Stomach (tissue), 9 donors: ENCODE measurements around the gene SPAG17. TPM values are rescaled to one million over a fixed set of nuclear protein-coding genes. Genes with fewer than 3 reads are reported as not detected.
A peak's percentile ranks its signal among the peaks of the same experiment; 100 is the strongest.

Experiments used
- DNase-seq, 2 donors: peaks; one replicate each; pipeline versions ENCODE4 v3.0.0 to v3.0.0-alpha.2; 2013 to 2019
- H3K27ac ChIP-seq, 5 donors: fragments of 200-600 bp in 4 of 5; sonication (generic) in 4 of 5; one replicate each; pipeline ENCODE4 v1.5.1; 2013 to 2019; ENCODE audit warnings: mild to moderate bottlenecking in 1 of 5, moderate library complexity in 1 of 5
- H3K27me3 ChIP-seq, 3 donors: fragments of 200-600 bp; sonication (generic); one replicate each; pipeline ENCODE4 v1.5.1; 2017 to 2019; ENCODE audit warnings: mixed run types in 1 of 3
- H3K36me3 ChIP-seq, 4 donors: fragments of 200-600 bp; sonication (generic); 1 replicate in 3 of 4; 2 replicates in 1 of 4; pipeline ENCODE4 v1.5.1; 2016 to 2019
- H3K4me1 ChIP-seq, 4 donors: fragments of 200-600 bp; sonication (generic); one replicate each; pipeline ENCODE4 v1.5.1; 2016 to 2019
- H3K4me3 ChIP-seq, 4 donors: fragments of 200-600 bp; sonication (generic) in 3 of 4; one replicate each; pipeline ENCODE4 v1.5.1; 2016 to 2019; ENCODE audit warnings: mild to moderate bottlenecking in 1 of 4
- H3K9me3 ChIP-seq, 4 donors: fragments of 200-600 bp; sonication (generic); one replicate each; pipeline ENCODE4 v1.5.1; 2016 to 2019
- EP300 ChIP-seq: sonication (generic); formaldehyde crosslinking; IDR thresholded peaks from one replicate; pipeline ENCODE4 v1.6.1; 2017; ENCODE audit warnings: antibody characterized with exemption
- POLR2A ChIP-seq, 4 donors: fragments of 450-650 bp; IDR thresholded peaks; one replicate each; pipeline ENCODE4 v1.6.1; 2016; ENCODE audit warnings: antibody characterized with exemption in 4 of 4, control low read depth in 2 of 4, mild to moderate bottlenecking in 1 of 4, moderate library complexity in 1 of 4
- POLR2AphosphoS5 ChIP-seq, 3 donors: sonication (generic); formaldehyde crosslinking; IDR thresholded peaks; one replicate each; pipeline ENCODE4 v1.6.1; 2016; ENCODE audit warnings: antibody characterized with exemption in 3 of 3
- WGBS, 5 donors: extraction: QIAGEN DNeasy Blood & Tissue Kit in 3 of 5; methylation state at CpG; one replicate each; pipeline versions ENCODE4 v1.1.5 to v1.1.7; 2013 to 2018; 5-methylcytosine and 5-hydroxymethylcytosine counted together
- intact Hi-C: fragments of 100-400 bp; cut with DNase I; formaldehyde crosslinking; loops from one replicate; pipeline ENCODE4 v1.15.1; 2023; ENCODE audit warnings: low total_unique reads
- polyA plus RNA-seq, 3 donors: library from polyadenylated mRNA; stranded (reverse); fragments of 200-250 nt; gene quantifications; one replicate each; pipeline ENCODE4 v1.2.3, GENCODE V29; 2013
- total RNA-seq, 5 donors: library from RNA; depleted of rRNA; stranded (reverse); fragments of >200 nt; gene quantifications; one replicate each; pipeline versions ENCODE4 v1.1.0 to v1.2.3, GENCODE V29; 2014 to 2016
- TF ChIP-seq, protein P1 (sequence below), 7 experiments: fragments of 450-650 bp in 4 of 7; fragments of 200-600 bp in 3 of 7; sonication (generic) in 3 of 7; IDR thresholded peaks; one replicate each; pipeline ENCODE4 v1.5.1; 2016 to 2019; ENCODE audit warnings: antibody characterized with exemption in 7 of 7, control low read depth in 2 of 7, mild to moderate bottlenecking in 1 of 7
- donor health status: healthy with polysubstance abuse.
- donor health status: Bipolar disorder and iron deficiency.
- donor health status: healthy.

SPAG17 gene
- total and polyA plus RNA-seq, 8 donors, result under 0.01 to 8.9 (median 5.0) TPM; not detected in 5

DNA sequence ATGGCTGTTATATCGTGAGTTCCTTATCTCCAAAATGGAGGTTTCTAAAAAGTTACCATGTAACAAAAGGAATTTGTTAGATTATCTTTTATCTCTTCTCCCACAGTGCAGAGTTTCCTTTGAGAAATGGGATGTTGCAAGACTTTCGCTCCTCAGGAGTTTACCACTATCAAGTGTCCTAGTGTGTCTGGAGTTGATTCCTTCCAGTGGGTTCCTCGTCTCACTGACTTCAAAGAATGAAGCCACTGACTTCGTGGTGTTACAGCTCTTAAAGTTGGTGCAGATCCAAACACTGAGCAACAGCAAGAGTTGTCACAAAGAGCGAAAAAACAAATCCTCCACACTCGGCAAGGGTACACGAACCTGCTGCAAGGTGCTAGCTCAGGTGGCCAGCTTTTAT is 37.0 kb downstream of the SPAG17 start:
- DNase-seq, result no peak
- TF ChIP-seq POLR2A (IDR thresholded peaks at IDR 0.05) (no peak), EP300 (no peak), POLR2AphosphoS5 (IDR thresholded peaks at IDR 0.05) (no peak)
- TF ChIP-seq, protein P1, sequence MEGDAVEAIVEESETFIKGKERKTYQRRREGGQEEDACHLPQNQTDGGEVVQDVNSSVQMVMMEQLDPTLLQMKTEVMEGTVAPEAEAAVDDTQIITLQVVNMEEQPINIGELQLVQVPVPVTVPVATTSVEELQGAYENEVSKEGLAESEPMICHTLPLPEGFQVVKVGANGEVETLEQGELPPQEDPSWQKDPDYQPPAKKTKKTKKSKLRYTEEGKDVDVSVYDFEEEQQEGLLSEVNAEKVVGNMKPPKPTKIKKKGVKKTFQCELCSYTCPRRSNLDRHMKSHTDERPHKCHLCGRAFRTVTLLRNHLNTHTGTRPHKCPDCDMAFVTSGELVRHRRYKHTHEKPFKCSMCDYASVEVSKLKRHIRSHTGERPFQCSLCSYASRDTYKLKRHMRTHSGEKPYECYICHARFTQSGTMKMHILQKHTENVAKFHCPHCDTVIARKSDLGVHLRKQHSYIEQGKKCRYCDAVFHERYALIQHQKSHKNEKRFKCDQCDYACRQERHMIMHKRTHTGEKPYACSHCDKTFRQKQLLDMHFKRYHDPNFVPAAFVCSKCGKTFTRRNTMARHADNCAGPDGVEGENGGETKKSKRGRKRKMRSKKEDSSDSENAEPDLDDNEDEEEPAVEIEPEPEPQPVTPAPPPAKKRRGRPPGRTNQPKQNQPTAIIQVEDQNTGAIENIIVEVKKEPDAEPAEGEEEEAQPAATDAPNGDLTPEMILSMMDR (IDR thresholded peaks at IDR 0.05), result no peak
- H3K36me3 ChIP-seq, result no peaks in the 10 kb centered on the region
- H3K4me3 ChIP-seq, result no peak overlapping the region
- no peaks in the 10 kb centered on the region for H3K4me1 ChIP-seq
- WGBS, 5 donors, result 63 to 74% (median 70%) methylated on average over 7 of the region's 7 CpGs
- H3K27me3 ChIP-seq, result no peaks in the 10 kb centered on the region
- no peak overlapping the region for H3K27ac ChIP-seq
- intact Hi-C loops, result no loop called here
- no peaks in the 10 kb centered on the region for H3K9me3 ChIP-seq

- TF ChIP-seq EP300, result no peak
- TF ChIP-seq POLR2AphosphoS5 (IDR thresholded peaks at IDR 0.05), result no peak
- Histone ChIP-seq H3K9me3 (no peaks in the 10 kb centered on the region), H3K27ac (no peak overlapping the region), H3K4me1 (no peaks in the 10 kb centered on the region), H3K36me3 (no peaks in the 10 kb centered on the region), H3K4me3 (no peak overlapping the region), H3K27me3 (no peaks in the 10 kb centered on the region)
- peak in 1 of 2 donors; percentile 42 for DNase-seq
- WGBS, 5 donors, result 47 to 79% (median 60%) methylated on average over 1 of the region's 1 CpG
- intact Hi-C loops, result no loop called here
These were observed 37.5 kb downstream of the SPAG17 start for GRCh38 chr1:118147522-118147921.

- H3K27me3 ChIP-seq, result no peaks in the 10 kb centered on the region
- H3K27ac ChIP-seq, result no peak overlapping the region
- H3K4me3 ChIP-seq, result no peak overlapping the region
- TF ChIP-seq, protein P1 (IDR thresholded peaks at IDR 0.05), result no peak
- TF ChIP-seq EP300 (no peak), POLR2AphosphoS5 (IDR thresholded peaks at IDR 0.05) (no peak), POLR2A (IDR thresholded peaks at IDR 0.05) (no peak)
- H3K4me1 ChIP-seq, result no peaks in the 10 kb centered on the region
- DNase-seq, result no peak
- no peaks in the 10 kb centered on the region for H3K9me3 ChIP-seq
- 88 to 95% (median 94%) methylated on average over 2 of the region's 2 CpGs for WGBS, 5 donors
- intact Hi-C loops, result no loop called here
- no peaks in the 10 kb centered on the region for H3K36me3 ChIP-seq
These were observed 39.3 kb downstream of the SPAG17 start for GRCh38 chr1:118145721-118146120.

GRCh38 chr1:118144684-118145083 is 40.3 kb downstream of the SPAG17 start:
- intact Hi-C loops, result no loop called here
- TF ChIP-seq EP300, result no peak
- TF ChIP-seq, protein P1 (IDR thresholded peaks at IDR 0.05), result no peak
- no peak for TF ChIP-seq POLR2AphosphoS5 (IDR thresholded peaks at IDR 0.05)
- TF ChIP-seq POLR2A (IDR thresholded peaks at IDR 0.05), result no peak
- Histone ChIP-seq H3K9me3 (no peaks in the 10 kb centered on the region), H3K27me3 (no peaks in the 10 kb centered on the region), H3K27ac (no peak overlapping the region), H3K4me3 (no peak overlapping the region), H3K4me1 (no peaks in the 10 kb centered on the region), H3K36me3 (no peaks in the 10 kb centered on the region)
- WGBS, 5 donors, result 61 to 75% (median 70%) methylated on average over 7 of the region's 7 CpGs
- DNase-seq, result peak in 1 of 2 donors; percentile 30

- WGBS, 5 donors, result 72 to 83% (median 78%) methylated on average over 2 of the region's 2 CpGs
These were observed 41.2 kb downstream of the SPAG17 start for GRCh38 chr1:118143831-118144230.

More at GRCh38 chr1:118143831-118144230, 41.2 kb downstream of the SPAG17 start:
- no peaks in the 10 kb centered on the region for H3K4me1 ChIP-seq
- H3K4me3 ChIP-seq, result no peak overlapping the region
- intact Hi-C loops, result no loop called here
- no peaks in the 10 kb centered on the region for H3K9me3 ChIP-seq
- no peak for TF ChIP-seq POLR2A (IDR thresholded peaks at IDR 0.05)
- TF ChIP-seq, protein P1 (IDR thresholded peaks at IDR 0.05), result no peak
- no peak for TF ChIP-seq EP300
- no peak for TF ChIP-seq POLR2AphosphoS5 (IDR thresholded peaks at IDR 0.05)
- DNase-seq, result no peak
- no peaks in the 10 kb centered on the region for H3K27me3 ChIP-seq
- H3K36me3 ChIP-seq, result no peaks in the 10 kb centered on the region
- H3K27ac ChIP-seq, result no peak overlapping the region
